Trophoblast cell (in vitro differentiated cells and primary cell): Measurements from ENCODE around the gene SPINT1.
"Not testable (repeated sequence)": the region's sequence is repeated elsewhere in the genome, so short reads cannot be mapped to it uniquely, and the experiment has no call there.

Source experiments
- DNase-seq, 2 donors: peaks; one replicate each; pipeline ENCODE4 v3.0.0-alpha.2; 2016
- H2AFZ ChIP-seq: 2 replicates; pipeline ENCODE4 v1.6.1; 2013; ENCODE audit warnings: low read length, moderate library complexity, mild to moderate bottlenecking; ENCODE audit not compliant: insufficient read depth, poor library complexity
- H2AK5ac ChIP-seq: 2 replicates; pipeline ENCODE4 v1.6.1; 2013; ENCODE audit warnings: mild to moderate bottlenecking, low read length
- H2BK120ac ChIP-seq: 2 replicates; pipeline ENCODE4 v1.6.1; 2013; ENCODE audit warnings: low read length, mild to moderate bottlenecking, moderate library complexity; ENCODE audit not compliant: insufficient read depth, poor library complexity
- H2BK12ac ChIP-seq: 2 replicates; pipeline ENCODE4 v1.6.1; 2013; ENCODE audit warnings: mild to moderate bottlenecking, low read length, moderate library complexity
- H2BK5ac ChIP-seq: 2 replicates; pipeline ENCODE4 v1.6.1; 2013; ENCODE audit warnings: low read length, low read depth, moderate library complexity, mild to moderate bottlenecking; ENCODE audit not compliant: poor library complexity
- H3K14ac ChIP-seq: 2 replicates; pipeline ENCODE4 v1.6.1; 2013; ENCODE audit warnings: mild to moderate bottlenecking, low read length
- H3K18ac ChIP-seq: 2 replicates; pipeline ENCODE4 v1.6.1; 2013; ENCODE audit warnings: mild to moderate bottlenecking, low read length
- H3K23ac ChIP-seq: 2 replicates; pipeline ENCODE4 v1.6.1; 2013; ENCODE audit warnings: low read length
- H3K27ac ChIP-seq: 2 replicates; pipeline ENCODE4 v1.5.1; 2013; ENCODE audit warnings: low read depth, mild to moderate bottlenecking, inconsistent platforms, low read length, moderate library complexity
- H3K27me3 ChIP-seq: 2 replicates; pipeline ENCODE4 v1.6.1; 2013; ENCODE audit warnings: inconsistent platforms, mild to moderate bottlenecking, low read length, moderate library complexity; ENCODE audit not compliant: insufficient read depth
- H3K36me3 ChIP-seq, 2 experiments: 1 replicate in 1 of 2; 2 replicates in 1 of 2; pipeline ENCODE4 v1.6.1; 2013; ENCODE audit warnings: low read length in 2 of 2, mild to moderate bottlenecking in 2 of 2, moderate library complexity in 1 of 2; ENCODE audit not compliant: insufficient read depth in 2 of 2, control insufficient read depth in 1 of 2
- H3K4ac ChIP-seq: 2 replicates; pipeline ENCODE4 v1.6.1; 2013; ENCODE audit warnings: low read depth, mild to moderate bottlenecking, low read length, moderate library complexity
- H3K4me1 ChIP-seq, 2 experiments: 1 replicate in 1 of 2; 2 replicates in 1 of 2; pipeline ENCODE4 v1.6.1; 2013; ENCODE audit warnings: low read length in 2 of 2, mild to moderate bottlenecking in 2 of 2, moderate library complexity in 1 of 2; ENCODE audit not compliant: insufficient read depth in 2 of 2, control insufficient read depth in 1 of 2
- H3K4me2 ChIP-seq: 2 replicates; pipeline ENCODE4 v1.6.1; 2013; ENCODE audit warnings: inconsistent platforms, mild to moderate bottlenecking, low read length, moderate library complexity
- H3K4me3 ChIP-seq: 2 replicates; pipeline ENCODE4 v1.5.1; 2013; ENCODE audit warnings: mild to moderate bottlenecking, low read depth, low read length, inconsistent platforms
- H3K79me1 ChIP-seq: one replicate; pipeline ENCODE4 v1.6.1; 2013; ENCODE audit warnings: low read length
- H3K79me2 ChIP-seq: 2 replicates; pipeline ENCODE4 v1.6.1; 2013; ENCODE audit warnings: low read length, mild to moderate bottlenecking; ENCODE audit not compliant: control insufficient read depth, insufficient read depth, poor library complexity
- H3K9ac ChIP-seq: 2 replicates; pipeline ENCODE4 v1.6.1; 2013; ENCODE audit warnings: mild to moderate bottlenecking, low read length
- H3K9me3 ChIP-seq: 2 replicates; pipeline ENCODE4 v1.6.1; 2013; ENCODE audit warnings: low read depth, mild to moderate bottlenecking, control low read depth, inconsistent platforms, low read length; ENCODE audit not compliant: insufficient read depth
- H4K12ac ChIP-seq: 2 replicates; pipeline ENCODE4 v1.6.1; 2013; ENCODE audit warnings: low read depth, mild to moderate bottlenecking, low read length, moderate library complexity
- H4K8ac ChIP-seq: 2 replicates; pipeline ENCODE4 v1.6.1; 2013; ENCODE audit warnings: low read depth, mild to moderate bottlenecking, low read length, moderate library complexity
- H4K91ac ChIP-seq: one replicate; pipeline ENCODE4 v1.6.1; 2013; ENCODE audit warnings: low read depth, mild to moderate bottlenecking, low read length, moderate library complexity
- WGBS: extraction: QIAGEN DNeasy Blood & Tissue Kit; methylation state at CpG from one replicate; pipeline ENCODE4 v1.1.7; 2013; ENCODE audit warnings: missing lambda C conversion rate; ENCODE audit not compliant: insufficient read length, insufficient coverage; ENCODE audit errors: extremely low coverage; 5-methylcytosine and 5-hydroxymethylcytosine counted together

SPINT1 gene

GRCh38 chr15:40861147-40861546 lies 17.3 kb downstream of the SPINT1 start:
- not testable (repeated sequence) for H3K79me1 ChIP-seq, H3K9ac ChIP-seq, H3K4me3 ChIP-seq, H3K4me2 ChIP-seq, DNase-seq, H4K12ac ChIP-seq, H3K4ac ChIP-seq, H4K8ac ChIP-seq, H2BK120ac ChIP-seq, H2AK5ac ChIP-seq, H3K14ac ChIP-seq, H3K9me3 ChIP-seq, H2AFZ ChIP-seq, H2BK5ac ChIP-seq, H3K27ac ChIP-seq, H3K79me2 ChIP-seq, H4K91ac ChIP-seq, H3K23ac ChIP-seq, H3K27me3 ChIP-seq, H3K18ac ChIP-seq, H2BK12ac ChIP-seq
- Histone ChIP-seq H3K36me3 (peaks cover 16 to 18% of the 10 kb centered on the region in 2 experiments), H3K4me1 (peaks cover 15 to 16% of the 10 kb centered on the region in 2 experiments)
- WGBS = no CpG with 5 or more reads among the region's 4 CpGs

- Histone ChIP-seq H3K4me2 (no peak overlapping the region), H3K4ac (no peak overlapping the region), H4K8ac (no peak overlapping the region), H3K9me3 (no peaks in the 10 kb centered on the region), H3K79me1 (no peaks in the 10 kb centered on the region), H2BK120ac (no peak overlapping the region), H3K79me2 (no peaks in the 10 kb centered on the region), H4K91ac (no peak overlapping the region), H3K27ac (no peak overlapping the region), H3K9ac (no peak overlapping the region), H3K27me3 (no peaks in the 10 kb centered on the region), H2AFZ (no peak overlapping the region), H3K23ac (no peak overlapping the region), H2BK12ac (no peak overlapping the region), H2BK5ac (no peak overlapping the region), H3K4me3 (no peak overlapping the region), H3K4me1 (peaks cover 2 to 5% of the 10 kb centered on the region in 2 experiments), H3K14ac (no peak overlapping the region), H3K18ac (no peak overlapping the region), H3K36me3 (peaks cover under 1 to 1% of the 10 kb centered on the region in 2 experiments), H2AK5ac (no peak overlapping the region), H4K12ac (no peak overlapping the region)
- no CpG with 5 or more reads among the region's 4 CpGs for WGBS
- no peak for DNase-seq
Observed at GRCh38 chr15:40863660-40864270, 19.9 kb downstream of the SPINT1 start.

GRCh38 chr15:40867199-40867598 lies 23.4 kb downstream of the SPINT1 start:
- Histone ChIP-seq H3K23ac (no peak overlapping the region), H3K36me3 (no peaks in the 10 kb centered on the region), H4K8ac (no peak overlapping the region), H3K18ac (no peak overlapping the region), H3K4ac (no peak overlapping the region), H3K9ac (no peak overlapping the region), H3K27ac (no peak overlapping the region), H2BK5ac (no peak overlapping the region), H2AK5ac (no peak overlapping the region), H2AFZ (no peak overlapping the region), H3K9me3 (no peaks in the 10 kb centered on the region), H3K4me3 (no peak overlapping the region), H3K4me1 (peaks cover 11 to 14% of the 10 kb centered on the region in 2 experiments), H3K79me1 (peaks cover 4% of the 10 kb centered on the region), H2BK12ac (no peak overlapping the region), H3K4me2 (no peak overlapping the region), H3K79me2 (no peaks in the 10 kb centered on the region), H2BK120ac (no peak overlapping the region), H4K91ac (no peak overlapping the region), H3K14ac (no peak overlapping the region), H3K27me3 (no peaks in the 10 kb centered on the region), H4K12ac (no peak overlapping the region)
- no CpG with 5 or more reads among the region's 4 CpGs for WGBS
- no peak for DNase-seq

GRCh38 chr15:40869686-40870085 lies 25.8 kb downstream of the SPINT1 start:
- Histone ChIP-seq H3K9me3 (no peaks in the 10 kb centered on the region), H3K23ac (no peak overlapping the region), H3K79me1 (peaks cover 6% of the 10 kb centered on the region), H3K4me1 (peaks cover 19 to 25% of the 10 kb centered on the region in 2 experiments), H3K27me3 (no peaks in the 10 kb centered on the region), H3K79me2 (no peaks in the 10 kb centered on the region), H2BK5ac (no peak overlapping the region), H3K9ac (no peak overlapping the region), H2BK120ac (no peak overlapping the region), H2AFZ (no peak overlapping the region), H3K4ac (no peak overlapping the region), H3K14ac (no peak overlapping the region), H2BK12ac (no peak overlapping the region), H3K27ac (no peak overlapping the region), H4K8ac (no peak overlapping the region), H2AK5ac (no peak overlapping the region), H3K4me2 (no peak overlapping the region), H4K91ac (no peak overlapping the region), H3K18ac (no peak overlapping the region), H3K4me3 (no peak overlapping the region), H4K12ac (no peak overlapping the region), H3K36me3 (no peaks in the 10 kb centered on the region)
- no CpG with 5 or more reads among the region's 5 CpGs for WGBS
- DNase-seq = no peak
